Body of pancreas (tissue), 4 donors: ENCODE results near the gene ARHGEF37.
"Not testable (repeated sequence)": the region's sequence is repeated elsewhere in the genome, so short reads cannot be mapped to it uniquely, and the experiment has no call there.

Source experiments
- POLR2A ChIP-seq, 3 donors: fragments of 450-650 bp; IDR thresholded peaks; one replicate each; pipeline ENCODE4 v1.6.1; 2016; ENCODE audit warnings: antibody characterized with exemption in 3 of 3, mild to moderate bottlenecking in 2 of 3
- TF ChIP-seq, protein P1 (sequence below), 7 experiments: fragments of 450-650 bp in 4 of 7; fragments of 200-600 bp in 3 of 7; sonication (generic) in 3 of 7; IDR thresholded peaks; one replicate each; pipeline ENCODE4 v1.5.1; 2016 to 2019; ENCODE audit warnings: antibody characterized with exemption in 7 of 7

DNA sequence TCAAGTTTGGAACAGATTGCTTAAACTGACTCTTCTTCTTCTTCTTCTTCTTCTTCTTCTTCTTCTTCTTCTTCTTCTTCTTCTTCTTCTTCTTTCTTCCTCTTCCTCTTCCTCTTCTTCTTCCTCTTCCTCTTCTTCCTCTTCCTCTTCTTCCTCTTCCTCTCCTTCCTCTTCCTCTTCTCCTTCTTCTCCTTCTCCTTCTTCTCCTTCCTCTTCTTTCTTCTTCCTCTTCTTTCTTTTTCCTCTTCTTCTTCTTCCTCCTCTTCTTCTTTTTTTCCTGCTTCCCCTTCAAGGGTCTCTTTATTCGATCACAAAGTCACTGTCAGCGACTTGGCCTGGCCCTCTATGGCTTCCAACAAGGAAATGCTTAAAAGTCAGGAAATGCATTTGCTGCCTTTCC is 16.9 kb downstream of the ARHGEF37 start:
- TF ChIP-seq POLR2A (IDR thresholded peaks at IDR 0.05), result not testable (repeated sequence)
- TF ChIP-seq, protein P1, sequence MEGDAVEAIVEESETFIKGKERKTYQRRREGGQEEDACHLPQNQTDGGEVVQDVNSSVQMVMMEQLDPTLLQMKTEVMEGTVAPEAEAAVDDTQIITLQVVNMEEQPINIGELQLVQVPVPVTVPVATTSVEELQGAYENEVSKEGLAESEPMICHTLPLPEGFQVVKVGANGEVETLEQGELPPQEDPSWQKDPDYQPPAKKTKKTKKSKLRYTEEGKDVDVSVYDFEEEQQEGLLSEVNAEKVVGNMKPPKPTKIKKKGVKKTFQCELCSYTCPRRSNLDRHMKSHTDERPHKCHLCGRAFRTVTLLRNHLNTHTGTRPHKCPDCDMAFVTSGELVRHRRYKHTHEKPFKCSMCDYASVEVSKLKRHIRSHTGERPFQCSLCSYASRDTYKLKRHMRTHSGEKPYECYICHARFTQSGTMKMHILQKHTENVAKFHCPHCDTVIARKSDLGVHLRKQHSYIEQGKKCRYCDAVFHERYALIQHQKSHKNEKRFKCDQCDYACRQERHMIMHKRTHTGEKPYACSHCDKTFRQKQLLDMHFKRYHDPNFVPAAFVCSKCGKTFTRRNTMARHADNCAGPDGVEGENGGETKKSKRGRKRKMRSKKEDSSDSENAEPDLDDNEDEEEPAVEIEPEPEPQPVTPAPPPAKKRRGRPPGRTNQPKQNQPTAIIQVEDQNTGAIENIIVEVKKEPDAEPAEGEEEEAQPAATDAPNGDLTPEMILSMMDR (IDR thresholded peaks at IDR 0.05), result not testable (repeated sequence)
